Spleen (tissue), 7 donors: ENCODE data around the gene PTBP3.

ENCODE experiments used
- POLR2A ChIP-seq, 3 donors: fragments of 450-650 bp; IDR thresholded peaks; one replicate each; pipeline ENCODE4 v1.5.1; 2017; ENCODE audit warnings: antibody characterized with exemption in 3 of 3, mild to moderate bottlenecking in 1 of 3
- POLR2AphosphoS5 ChIP-seq, 3 donors: sonication (generic); formaldehyde crosslinking; IDR thresholded peaks; one replicate each; pipeline ENCODE4 v1.5.1; 2017; ENCODE audit warnings: antibody characterized with exemption in 3 of 3
- TF ChIP-seq, protein P1 (sequence below), 11 experiments: fragments of 200-600 bp in 7 of 11; fragments of 450-650 bp in 4 of 11; sonication (generic) in 4 of 11; IDR thresholded peaks in 8 of 11; conservative IDR thresholded peaks in 3 of 11; 1 replicate in 7 of 11; 2 replicates in 4 of 11; pipeline versions ENCODE4 v1.4.0 to v1.8.0; 2016 to 2021; ENCODE audit warnings: antibody characterized with exemption in 11 of 11, inconsistent platforms in 4 of 11, mild to moderate bottlenecking in 1 of 11
- donor health status: DM: no; HTN: no; CAD: no; lungs with moderate emphysema.
- donor health status: DM: no; HTN: no; CAD: no.
- donor health status: DM: no; HTN: no; CAD: no.

DNA sequence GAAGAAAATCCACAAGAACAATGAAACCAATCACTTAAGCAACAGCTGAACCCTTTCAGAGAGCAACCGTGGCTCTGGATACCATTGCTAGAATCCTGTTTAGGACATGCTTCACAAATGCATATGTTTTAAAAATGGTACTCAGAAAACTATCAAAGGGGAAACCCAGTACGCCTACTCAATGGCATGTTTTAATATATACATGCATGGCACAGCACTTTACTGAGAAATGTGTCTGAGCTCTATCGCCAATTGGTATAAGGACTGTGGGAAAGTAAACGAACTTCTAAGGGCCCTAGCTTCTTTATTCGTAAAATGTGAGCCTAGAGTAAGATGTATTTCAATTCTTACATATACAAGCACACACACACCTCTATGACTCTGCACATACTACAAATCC lies 72.3 kb downstream of the PTBP3 start:
- TF ChIP-seq, protein P1, sequence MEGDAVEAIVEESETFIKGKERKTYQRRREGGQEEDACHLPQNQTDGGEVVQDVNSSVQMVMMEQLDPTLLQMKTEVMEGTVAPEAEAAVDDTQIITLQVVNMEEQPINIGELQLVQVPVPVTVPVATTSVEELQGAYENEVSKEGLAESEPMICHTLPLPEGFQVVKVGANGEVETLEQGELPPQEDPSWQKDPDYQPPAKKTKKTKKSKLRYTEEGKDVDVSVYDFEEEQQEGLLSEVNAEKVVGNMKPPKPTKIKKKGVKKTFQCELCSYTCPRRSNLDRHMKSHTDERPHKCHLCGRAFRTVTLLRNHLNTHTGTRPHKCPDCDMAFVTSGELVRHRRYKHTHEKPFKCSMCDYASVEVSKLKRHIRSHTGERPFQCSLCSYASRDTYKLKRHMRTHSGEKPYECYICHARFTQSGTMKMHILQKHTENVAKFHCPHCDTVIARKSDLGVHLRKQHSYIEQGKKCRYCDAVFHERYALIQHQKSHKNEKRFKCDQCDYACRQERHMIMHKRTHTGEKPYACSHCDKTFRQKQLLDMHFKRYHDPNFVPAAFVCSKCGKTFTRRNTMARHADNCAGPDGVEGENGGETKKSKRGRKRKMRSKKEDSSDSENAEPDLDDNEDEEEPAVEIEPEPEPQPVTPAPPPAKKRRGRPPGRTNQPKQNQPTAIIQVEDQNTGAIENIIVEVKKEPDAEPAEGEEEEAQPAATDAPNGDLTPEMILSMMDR (IDR thresholded peaks at IDR 0.05 in 8 of 11, conservative IDR thresholded peaks at IDR 0.05 in 3 of 11): no peak
- no peak for TF ChIP-seq POLR2AphosphoS5 (IDR thresholded peaks at IDR 0.05)
- TF ChIP-seq POLR2A (IDR thresholded peaks at IDR 0.05): no peak
